ENCODE results near the gene ZCCHC4. TPM values are rescaled to one million over a fixed set of nuclear protein-coding genes. Genes with fewer than 3 reads are reported as not detected.

ZCCHC4 gene
- total and polyA plus RNA-seq, 4 donors, result 4.3 to 24.3 (median 7.6) TPM

DNA sequence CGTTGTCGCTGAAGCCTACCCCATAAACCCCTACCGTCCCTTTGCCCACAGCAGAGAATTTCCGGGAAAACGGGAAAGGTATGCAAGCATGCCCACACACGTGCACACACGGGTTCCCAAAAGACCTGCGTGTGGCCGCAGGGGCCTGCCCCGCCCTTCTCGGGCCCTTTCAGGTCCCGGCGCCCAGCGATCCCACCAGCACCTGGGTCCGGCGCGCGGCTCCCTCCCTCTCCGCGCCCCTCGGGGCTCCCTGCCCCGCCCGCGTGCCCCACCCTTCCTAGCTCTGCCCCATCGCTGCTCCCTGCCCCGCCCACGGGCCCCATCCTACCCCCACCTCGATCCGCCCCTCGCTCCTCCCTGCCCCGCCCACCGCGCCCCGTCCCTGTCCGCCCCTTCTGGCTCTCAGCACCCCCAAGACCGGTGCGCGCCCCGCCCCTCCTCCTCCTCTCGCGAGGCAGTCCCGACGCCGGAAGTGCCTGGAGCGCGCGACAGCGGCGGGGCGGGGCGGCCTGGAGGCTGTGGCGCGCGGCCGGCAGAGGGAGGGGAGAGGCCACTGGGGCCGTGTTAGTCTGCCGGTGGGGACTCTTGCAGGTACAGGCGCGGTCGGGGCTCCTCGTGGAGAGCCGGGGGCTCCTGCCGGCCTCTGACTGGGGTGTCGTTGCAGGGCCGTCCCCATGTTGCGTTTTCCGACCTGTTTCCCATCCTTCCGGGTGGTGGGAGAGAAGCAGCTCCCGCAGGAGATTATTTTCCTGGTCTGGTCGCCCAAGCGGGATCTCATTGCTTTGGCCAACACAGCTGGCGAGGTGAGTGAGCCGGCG lies 64.4 kb downstream of the ZCCHC4 start, which contains the start of gene ANAPC4:
ANAPC4 (plus strand) TSS at position 510 of the 818 bp plus-strand sequence; CDS start at position 675, 165 bp downstream.
- Histone ChIP-seq H3K27me3 (ENCODE audit: control insufficient read depth in 3 of 3, insufficient read depth in 3 of 3, low read length in 2 of 3) (no peaks in the 10 kb centered on the region), H3K4me3 (peak within 1 kb of the TSS; percentile 80), H3K36me3 (ENCODE audit: control insufficient read depth in 4 of 4, insufficient read depth in 4 of 4, low read length in 4 of 4) (peaks cover 5 to 11% (median 9%) of the 10 kb centered on the region in 4 donors), H3K4me1 (ENCODE audit: control insufficient read depth in 5 of 5, insufficient read depth in 5 of 5, low read length in 5 of 5) (peaks cover 0 to 15% (median 7%) of the 10 kb centered on the region in 5 donors), H3K9me3 (ENCODE audit: control insufficient read depth in 4 of 4, insufficient read depth in 3 of 4, low read length in 3 of 4) (no peaks in the 10 kb centered on the region), H3K27ac (ENCODE audit: low read depth in 1 of 2, low read length in 1 of 2) (peak within 1 kb of the TSS; percentile 54 to 87), H3K9ac (ENCODE audit: insufficient read depth in 1 of 2, low read length in 2 of 2) (peak within 1 kb of the TSS; percentile 86)
- no peak for TF ChIP-seq CTCF (IDR thresholded peaks at IDR 0.05; ENCODE audit: control extremely low read depth, extremely low read depth)
- ATAC-seq (ENCODE audit: insufficient read depth, low FRiP score) (peak; percentile 97), DNase-seq (peak; percentile 93 to 95 (median 94))
- WGBS, 2 donors, result 0% methylated on average over 62 to 74 of the region's 74 CpGs

DNA sequence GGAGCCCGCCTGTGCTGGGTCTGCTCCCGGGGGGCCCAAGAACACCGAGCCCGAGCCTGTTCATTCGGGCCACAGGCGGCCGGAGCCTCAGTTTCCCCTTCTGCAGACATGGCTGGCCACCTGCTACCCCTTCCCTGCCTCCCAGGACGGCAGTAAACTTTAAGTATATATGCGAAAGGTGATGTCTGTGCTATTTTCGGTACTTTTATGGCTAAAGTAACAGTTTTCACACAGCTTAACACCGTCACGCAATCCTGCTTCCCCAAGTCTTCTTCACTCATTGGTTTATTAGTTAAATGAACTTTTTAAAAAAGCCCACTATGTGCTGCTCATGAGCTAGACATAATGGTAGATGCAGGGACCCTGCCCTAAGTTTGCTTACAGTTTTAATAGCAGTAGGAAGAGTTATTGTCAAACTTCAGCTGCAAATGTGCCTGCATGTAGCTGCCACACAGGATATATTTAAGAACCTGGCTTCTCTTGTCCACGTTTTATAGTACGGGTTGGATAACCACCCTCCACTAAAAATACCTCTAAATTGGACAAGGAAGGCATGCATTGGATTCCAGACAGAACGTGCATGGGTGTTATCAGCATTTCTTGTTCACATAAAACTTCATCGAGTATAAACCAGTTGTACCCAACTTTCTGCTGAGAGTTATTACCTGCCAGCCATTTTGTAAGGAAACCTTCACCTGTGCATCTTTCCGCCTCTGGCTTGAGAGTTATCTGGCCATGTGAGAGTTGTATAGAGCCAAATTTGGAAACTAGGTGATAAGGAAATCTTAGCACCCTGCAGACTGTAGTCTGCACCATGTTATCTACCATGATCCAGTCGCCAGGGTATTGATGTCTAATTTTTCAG lies 65.2 kb downstream of the ZCCHC4 start:
- TF ChIP-seq CTCF (IDR thresholded peaks at IDR 0.05; ENCODE audit: control extremely low read depth, extremely low read depth), result no peak
- ATAC-seq (ENCODE audit: insufficient read depth, low FRiP score), result no peak

DNA sequence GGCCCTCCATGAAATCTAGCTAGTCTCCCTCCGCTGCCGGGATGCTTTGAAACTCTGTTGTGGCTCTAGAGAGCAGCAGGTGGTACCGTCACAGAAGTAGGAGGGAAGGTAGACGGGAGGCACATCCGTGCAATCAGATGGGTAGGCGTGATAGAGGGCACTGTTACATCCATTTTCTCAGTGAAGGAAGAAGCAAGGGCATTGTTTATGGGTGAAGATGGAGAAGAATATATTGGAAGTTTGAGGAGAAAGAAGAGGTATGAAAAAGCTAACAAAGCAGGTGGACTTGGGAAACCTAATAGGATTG lies 65.8 kb downstream of the ZCCHC4 start:
- DNase-seq, result no peak
- H3K9me3 ChIP-seq (ENCODE audit: control insufficient read depth in 4 of 4, insufficient read depth in 3 of 4, low read length in 3 of 4), result no peaks in the 10 kb centered on the region
- H3K36me3 ChIP-seq (ENCODE audit: control insufficient read depth in 4 of 4, insufficient read depth in 4 of 4, low read length in 4 of 4), result peaks cover 5 to 11% (median 10%) of the 10 kb centered on the region in 4 donors
- no peak for ATAC-seq (ENCODE audit: insufficient read depth, low FRiP score)
- no peak overlapping the region for H3K4me3 ChIP-seq
- 90 to 92% methylated on average over 6 of the region's 6 CpGs for WGBS, 2 donors
- H3K9ac ChIP-seq (ENCODE audit: insufficient read depth in 1 of 2, low read length in 2 of 2), result no peak overlapping the region
- TF ChIP-seq CTCF (IDR thresholded peaks at IDR 0.05; ENCODE audit: control extremely low read depth, extremely low read depth), result no peak
- no peaks in the 10 kb centered on the region for H3K27me3 ChIP-seq (ENCODE audit: control insufficient read depth in 3 of 3, insufficient read depth in 3 of 3, low read length in 2 of 3)
- no peak overlapping the region for H3K27ac ChIP-seq (ENCODE audit: low read depth in 1 of 2, low read length in 1 of 2)
- H3K4me1 ChIP-seq (ENCODE audit: control insufficient read depth in 5 of 5, insufficient read depth in 5 of 5, low read length in 5 of 5), result peaks cover 0 to 20% (median 7%) of the 10 kb centered on the region in 5 donors

More for the DNA sequence above, 65.2 kb downstream of the ZCCHC4 start:
- peak overlapping the region; percentile 86 for H3K9ac ChIP-seq (ENCODE audit: insufficient read depth in 1 of 2, low read length in 2 of 2)
- no peaks in the 10 kb centered on the region for H3K9me3 ChIP-seq (ENCODE audit: control insufficient read depth in 4 of 4, insufficient read depth in 3 of 4, low read length in 3 of 4)
- peaks cover 0 to 20% (median 7%) of the 10 kb centered on the region in 5 donors for H3K4me1 ChIP-seq (ENCODE audit: control insufficient read depth in 5 of 5, insufficient read depth in 5 of 5, low read length in 5 of 5)
- H3K27ac ChIP-seq (ENCODE audit: low read depth in 1 of 2, low read length in 1 of 2), result peak overlapping the region; percentile 54 to 75
- H3K27me3 ChIP-seq (ENCODE audit: control insufficient read depth in 3 of 3, insufficient read depth in 3 of 3, low read length in 2 of 3), result no peaks in the 10 kb centered on the region
- peak overlapping the region; percentile 80 for H3K4me3 ChIP-seq
- H3K36me3 ChIP-seq (ENCODE audit: control insufficient read depth in 4 of 4, insufficient read depth in 4 of 4, low read length in 4 of 4), result peaks cover 5 to 11% (median 10%) of the 10 kb centered on the region in 4 donors
- DNase-seq, result peak in 1 of 3 donors; percentile 20
- 20 to 23% methylated on average over 18 of the region's 18 CpGs for WGBS, 2 donors
